H9 (cell line): ENCODE data around the gene PCBP4. TPM values are rescaled to one million over a fixed set of nuclear protein-coding genes. Genes with fewer than 3 reads are reported as not detected.

Source experiments
- DNase-seq: peaks from one replicate; pipeline ENCODE4 v3.0.0-alpha.2; 2017
- H2AFZ ChIP-seq: one replicate; pipeline ENCODE4 v1.6.1; 2013; ENCODE audit warnings: mild to moderate bottlenecking, low read length, control low read depth, moderate library complexity
- H2AK5ac ChIP-seq: 2 replicates; pipeline ENCODE4 v1.6.1; 2013; ENCODE audit warnings: low read length, control low read depth, mixed read lengths; ENCODE audit not compliant: insufficient read length
- H2BK120ac ChIP-seq: one replicate; pipeline ENCODE4 v1.6.1; 2013; ENCODE audit warnings: low read depth, mild to moderate bottlenecking, low read length, control low read depth, inconsistent platforms; ENCODE audit not compliant: poor library complexity, severe bottlenecking
- H2BK12ac ChIP-seq: 2 replicates; pipeline ENCODE4 v1.6.1; 2013; ENCODE audit warnings: low read length, control low read depth, mixed read lengths, low read depth; ENCODE audit not compliant: insufficient read length
- H2BK15ac ChIP-seq: 2 replicates; pipeline ENCODE4 v1.6.1; 2013; ENCODE audit warnings: low read depth, low read length, control low read depth
- H2BK20ac ChIP-seq: one replicate; pipeline ENCODE4 v1.6.1; 2013; ENCODE audit warnings: low read depth, mild to moderate bottlenecking, low read length, control low read depth, inconsistent platforms; ENCODE audit not compliant: poor library complexity, severe bottlenecking
- H2BK5ac ChIP-seq: 2 replicates; pipeline ENCODE4 v1.6.1; 2013; ENCODE audit warnings: low read length, control low read depth, mixed read lengths; ENCODE audit not compliant: insufficient read length
- H3K14ac ChIP-seq: 2 replicates; pipeline ENCODE4 v1.6.1; 2013; ENCODE audit warnings: low read length, control low read depth; ENCODE audit not compliant: insufficient read depth
- H3K18ac ChIP-seq: 2 replicates; pipeline ENCODE4 v1.6.1; 2013; ENCODE audit warnings: low read depth, mild to moderate bottlenecking, mixed read lengths, low read length, control low read depth; ENCODE audit not compliant: insufficient read length
- H3K23ac ChIP-seq: 2 replicates; pipeline ENCODE4 v1.6.1; 2013; ENCODE audit warnings: low read length, control low read depth, mixed read lengths, low read depth; ENCODE audit not compliant: insufficient read length
- H3K23me2 ChIP-seq: 2 replicates; pipeline ENCODE4 v1.6.1; 2013; ENCODE audit warnings: low read depth, mild to moderate bottlenecking, mixed read lengths, low read length, control low read depth; ENCODE audit not compliant: insufficient read length, poor library complexity, severe bottlenecking
- H3K27ac ChIP-seq: 2 replicates; pipeline ENCODE4 v1.5.1; 2013; ENCODE audit warnings: low read length, control low read depth, mixed read lengths, low read depth; ENCODE audit not compliant: insufficient read length
- H3K27me3 ChIP-seq: 2 replicates; pipeline ENCODE4 v1.6.1; 2013; ENCODE audit warnings: low read length, control low read depth, inconsistent platforms; ENCODE audit not compliant: insufficient read depth
- H3K4ac ChIP-seq: 2 replicates; pipeline ENCODE4 v1.6.1; 2013; ENCODE audit warnings: low read depth, mild to moderate bottlenecking, control low read depth, inconsistent platforms, low read length, moderate library complexity
- H3K4me1 ChIP-seq: 2 replicates; pipeline ENCODE4 v1.6.1; 2013; ENCODE audit warnings: low read length, control low read depth, inconsistent platforms; ENCODE audit not compliant: insufficient read depth
- H3K4me2 ChIP-seq: 2 replicates; pipeline ENCODE4 v1.6.1; 2013; ENCODE audit warnings: low read length, control low read depth, mixed read lengths; ENCODE audit not compliant: insufficient read length, insufficient read depth
- H3K56ac ChIP-seq: 2 replicates; pipeline ENCODE4 v1.6.1; 2013; ENCODE audit warnings: low read depth, mild to moderate bottlenecking, mixed read lengths, low read length, control low read depth; ENCODE audit not compliant: insufficient read length
- H3K79me1 ChIP-seq: 2 replicates; pipeline ENCODE4 v1.6.1; 2013; ENCODE audit warnings: low read depth, mild to moderate bottlenecking, moderate library complexity, low read length, control low read depth, inconsistent platforms; ENCODE audit not compliant: insufficient read depth, poor library complexity, severe bottlenecking
- H3K79me2 ChIP-seq: 2 replicates; pipeline ENCODE4 v1.6.1; 2013; ENCODE audit warnings: low read length, control low read depth, inconsistent platforms; ENCODE audit not compliant: insufficient read depth
- H3K9ac ChIP-seq: 2 replicates; pipeline ENCODE4 v1.6.1; 2013; ENCODE audit warnings: low read length, control low read depth, mixed read lengths; ENCODE audit not compliant: insufficient read length; ENCODE audit errors: extremely low read depth
- H3K9me3 ChIP-seq: one replicate; pipeline ENCODE4 v1.6.1; 2013; ENCODE audit warnings: low read depth, low read length, inconsistent platforms; ENCODE audit not compliant: control insufficient read depth
- H3T11ph ChIP-seq: one replicate; pipeline ENCODE4 v1.6.1; 2013; ENCODE audit warnings: mild to moderate bottlenecking, low read length, control low read depth, inconsistent platforms
- H4K20me1 ChIP-seq: one replicate; pipeline ENCODE4 v1.6.1; 2013; ENCODE audit not compliant: control insufficient read depth, insufficient read length, insufficient read depth
- H4K5ac ChIP-seq: 2 replicates; pipeline ENCODE4 v1.6.1; 2013; ENCODE audit warnings: low read depth, mild to moderate bottlenecking, mixed read lengths, low read length, control low read depth; ENCODE audit not compliant: insufficient read length
- H4K8ac ChIP-seq: replicated peaks from 2 replicates; pipeline ENCODE4 v1.6.1; 2013; ENCODE audit warnings: low read length, control low read depth, mixed read lengths, low read depth; ENCODE audit not compliant: insufficient read length
- H4K91ac ChIP-seq: 2 replicates; pipeline ENCODE4 v1.6.1; 2013; ENCODE audit warnings: low read depth, mild to moderate bottlenecking, moderate library complexity, mixed read lengths, low read length, control low read depth; ENCODE audit not compliant: insufficient read length
- H3K27ac Mint-ChIP-seq, 3 experiments: 2 replicates in 2 of 3; 3 replicates in 1 of 3; pipeline ENCODE4 v1.8.0; 2020 to 2021; ENCODE audit warnings: mixed read lengths in 3 of 3, mild to moderate bottlenecking in 1 of 3, moderate library complexity in 1 of 3
- H3K27me3 Mint-ChIP-seq: 2 replicates; pipeline ENCODE4 v1.8.0; 2021; ENCODE audit warnings: low read depth, mild to moderate bottlenecking, moderate library complexity, mixed read lengths
- H3K36me3 Mint-ChIP-seq, 3 experiments: 2 replicates in 2 of 3; 3 replicates in 1 of 3; pipeline ENCODE4 v1.8.0; 2020 to 2021; ENCODE audit warnings: low read depth in 3 of 3, mixed read lengths in 3 of 3; ENCODE audit not compliant: insufficient read depth in 1 of 3
- H3K4me1 Mint-ChIP-seq, 2 experiments: 2 replicates each; pipeline ENCODE4 v1.8.0; 2020; ENCODE audit warnings: mixed read lengths in 2 of 2
- H3K4me3 Mint-ChIP-seq, 2 experiments: 2 replicates in 1 of 2; 3 replicates in 1 of 2; pipeline ENCODE4 v1.8.0; 2020 to 2021; ENCODE audit warnings: mild to moderate bottlenecking in 2 of 2, mixed read lengths in 2 of 2, moderate library complexity in 1 of 2
- H3K9me3 Mint-ChIP-seq, 2 experiments: 2 replicates in 1 of 2; 3 replicates in 1 of 2; pipeline ENCODE4 v1.8.0; 2020; ENCODE audit warnings: mild to moderate bottlenecking in 2 of 2, mixed read lengths in 2 of 2, moderate library complexity in 1 of 2
- CTCF ChIP-seq: fragments of 200-600 bp; sonication (generic); conservative IDR thresholded peaks from 3 replicates; pipeline ENCODE4 v1.8.0; 2021; ENCODE audit warnings: antibody characterized with exemption, mild to moderate bottlenecking
- WGBS: extraction: QIAGEN DNeasy Blood & Tissue Kit; methylation state at CpG from one replicate; pipeline ENCODE4 v1.1.7; 2013; ENCODE audit warnings: missing lambda C conversion rate, low lambda C conversion rate, mixed read lengths; ENCODE audit not compliant: insufficient read length; ENCODE audit errors: extremely low coverage; 5-methylcytosine and 5-hydroxymethylcytosine counted together
- total RNA-seq: library from RNA; stranded (reverse); gene quantifications from 2 replicates; pipeline ENCODE4 v1.2.1, GENCODE V29; 2021

Gene PCBP4
- total RNA-seq, 1 experiment from 2014 or later: 24.6 TPM

DNA sequence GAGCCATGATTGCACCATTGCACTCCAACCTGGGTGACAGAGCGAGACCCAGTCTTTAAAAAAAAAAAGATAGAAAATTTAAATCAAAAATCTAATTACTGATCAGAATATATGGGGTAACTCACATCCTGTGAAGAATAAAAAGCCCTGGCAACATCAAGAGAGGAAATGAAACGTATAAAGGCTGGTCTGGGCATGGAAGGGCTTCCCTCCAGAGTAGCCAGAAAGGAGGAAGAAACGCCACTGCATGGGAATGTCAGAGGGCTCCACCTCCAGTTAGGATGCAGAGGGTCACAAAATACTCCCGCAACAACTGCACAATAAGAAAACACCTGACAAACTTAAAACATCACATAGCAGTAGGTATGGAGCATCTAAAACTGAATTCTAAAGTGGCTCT, 59.2 kb downstream of the PCBP4 start:
- Histone ChIP-seq H3K14ac (no peak overlapping the region), H3K18ac (no peak overlapping the region), H2BK120ac (no peak overlapping the region), H3K9me3 (no peaks in the 10 kb centered on the region), H3K56ac (no peak overlapping the region), H3K23ac (no peak overlapping the region), H2BK5ac (no peak overlapping the region), H3K4me2 (no peak overlapping the region), H2BK15ac (no peak overlapping the region), H3K79me2 (no peaks in the 10 kb centered on the region), H3K79me1 (no peaks in the 10 kb centered on the region), H3K4me1 (no peaks in the 10 kb centered on the region), H3K9ac (no peak overlapping the region), H4K8ac (no peak overlapping the region), H4K20me1 (no peaks in the 10 kb centered on the region), H3K27ac (no peak overlapping the region), H2AFZ (no peak overlapping the region), H4K5ac (no peak overlapping the region), H2BK20ac (no peak overlapping the region), H3T11ph (no peak overlapping the region), H3K23me2 (no peaks in the 10 kb centered on the region), H3K27me3 (no peaks in the 10 kb centered on the region), H2BK12ac (no peak overlapping the region), H4K91ac (no peak overlapping the region), H3K4ac (no peak overlapping the region), H2AK5ac (no peak overlapping the region)
- no CpG with 5 or more reads among the region's 4 CpGs for WGBS
- Mint-ChIP-seq H3K4me1 (peaks cover 0 to 3% of the 10 kb centered on the region in 2 experiments; a peak in 2 of 4 replicates), H3K27ac (no peak overlapping the region), H3K36me3 (peaks cover 13 to 33% (median 18%) of the 10 kb centered on the region in 3 experiments; a peak in 6 of 7 replicates), H3K9me3 (peaks cover 28 to 37% of the 10 kb centered on the region in 2 experiments), H3K27me3 (peaks cover 10% of the 10 kb centered on the region), H3K4me3 (no peak overlapping the region)
- TF ChIP-seq CTCF: no peak
- no peak for DNase-seq

Other genes starting within 250 kb of the PCBP4 start
- not detected in 2 replicates for gene IQCF6, start 188.2 kb downstream of the PCBP4 start, total RNA-seq
- not detected in 2 replicates for gene IQCF2, start 105.8 kb downstream of the PCBP4 start, total RNA-seq
- not detected in 2 replicates for gene IQCF5, start 91.9 kb downstream of the PCBP4 start, total RNA-seq
- gene IQCF1, start 64.1 kb downstream of the PCBP4 start, total RNA-seq: not detected in 2 replicates
- gene RRP9, start 25.6 kb downstream of the PCBP4 start, total RNA-seq: 64.0 and 67.1 TPM in 2 replicates
- gene PARP3, start 25.1 kb downstream of the PCBP4 start, total RNA-seq: 1.3 and 2.1 TPM in 2 replicates
- gene GPR62, start 12.1 kb downstream of the PCBP4 start, total RNA-seq: 0.13 and 0.33 TPM in 2 replicates
- 7.4 and 8.4 TPM in 2 replicates for gene ABHD14B, start 6.6 kb upstream of the PCBP4 start, total RNA-seq
- gene ABHD14A, start 7.6 kb upstream of the PCBP4 start, total RNA-seq: 3.0 and 3.1 TPM in 2 replicates
- gene ACY1, start 16.1 kb upstream of the PCBP4 start, total RNA-seq: 62.6 and 63.6 TPM in 2 replicates
- gene RPL29, start 28.4 kb upstream of the PCBP4 start, total RNA-seq: 1,592 and 1,656 TPM in 2 replicates
- 23.5 and 24.0 TPM in 2 replicates for gene DUSP7, start 89.1 kb upstream of the PCBP4 start, total RNA-seq
- 29.0 and 29.3 TPM in 2 replicates for gene POC1A, start 187.0 kb upstream of the PCBP4 start, total RNA-seq
- 39.1 and 40.4 TPM in 2 replicates for gene ALAS1, start 230.7 kb upstream of the PCBP4 start, total RNA-seq